HG02678 (cell line): ENCODE measurements around the gene B3GALT6.
A peak's percentile ranks its signal among the peaks of the same experiment; 100 is the strongest.

ENCODE experiments used
- ATAC-seq: cut with Tn5 transposase; IDR thresholded peaks from one replicate; pipeline ENCODE4 v1.9.1; 2021; ENCODE audit warnings: mild to moderate bottlenecking, moderate library complexity; ENCODE audit not compliant: unreplicated experiment

Gene B3GALT6

DNA sequence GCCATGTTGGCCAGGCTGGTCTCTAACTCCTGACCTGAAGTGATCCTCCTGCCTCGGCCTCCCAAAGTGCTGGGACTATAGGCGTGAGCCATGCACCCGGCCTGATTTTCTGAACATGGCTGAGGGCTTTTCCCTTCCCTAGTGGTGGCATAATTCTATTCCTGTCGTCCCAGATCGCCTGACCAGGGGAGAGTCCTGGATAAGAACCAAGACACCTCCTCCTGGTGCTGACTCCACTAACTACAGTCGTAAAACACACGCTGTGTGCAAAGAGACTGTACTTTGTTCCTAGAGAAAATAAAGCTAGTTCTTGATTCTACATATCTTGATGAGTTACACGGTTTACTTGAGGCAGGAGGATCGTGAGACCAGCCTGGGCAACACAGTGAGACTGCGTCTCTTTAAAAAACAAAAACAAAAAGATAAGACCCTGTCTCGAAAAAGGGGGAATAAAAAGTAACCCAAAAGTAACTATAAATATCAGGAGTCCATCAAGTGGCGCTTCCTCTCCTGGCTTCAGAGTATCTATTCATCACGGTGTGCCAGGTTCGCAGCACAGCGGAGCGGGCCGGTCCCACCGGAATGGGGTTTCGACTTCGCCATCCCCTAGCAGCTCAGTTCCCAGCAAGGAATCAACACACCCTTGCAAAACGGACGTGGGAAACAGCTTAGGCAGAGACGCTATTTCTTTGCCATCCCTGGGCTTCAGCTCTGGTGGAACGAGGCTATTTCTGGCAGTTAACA, 1.2 kb upstream of the B3GALT6 start:
- ATAC-seq, result no peak

DNA sequence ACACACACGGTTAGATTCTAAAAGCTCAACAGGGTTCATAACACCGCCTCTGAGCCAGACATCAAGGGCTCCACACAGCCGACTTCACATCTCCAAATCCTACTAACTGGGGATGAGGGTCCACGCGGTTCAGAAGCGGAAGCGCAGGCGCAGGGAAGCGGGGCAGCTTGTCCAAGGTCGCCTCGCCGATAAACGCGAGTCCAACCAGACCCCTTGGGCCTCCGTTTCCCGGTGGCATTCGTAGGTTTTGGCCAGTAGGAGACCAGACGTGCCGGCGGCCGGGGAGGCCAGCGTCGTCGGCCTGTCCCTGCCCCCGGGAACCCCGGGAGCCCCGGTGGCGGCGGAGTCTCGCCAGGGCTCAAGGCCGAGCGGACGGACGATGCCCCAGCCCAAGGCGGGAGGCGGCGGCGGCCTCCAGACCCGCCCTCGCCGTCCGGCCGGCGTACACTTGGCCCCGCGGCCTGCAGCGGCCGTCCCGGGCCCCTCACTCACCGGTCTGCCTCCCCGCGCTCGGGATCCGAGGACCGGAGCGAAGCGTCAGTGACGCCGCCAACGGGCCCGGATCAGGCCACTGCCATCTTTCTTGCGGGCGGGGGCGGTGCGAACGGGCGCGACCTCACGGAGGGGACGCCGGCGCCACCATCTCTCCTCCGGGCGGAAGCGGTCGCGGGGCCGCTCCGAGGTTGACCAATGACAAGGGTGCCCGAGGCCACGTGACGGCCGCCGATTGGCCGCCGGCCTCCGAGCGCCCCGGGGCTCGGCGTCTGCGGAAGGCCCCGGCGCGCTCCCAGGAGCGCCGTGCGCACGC, 433 bp upstream of the B3GALT6 start, which contains the start of gene SDF4:
Gene SDF4 (minus strand): TSS at position 602 of the 808 bp plus-strand sequence. CDS start 3,229 bp downstream, outside the sequence.
- ATAC-seq, result peak; percentile 94

DNA sequence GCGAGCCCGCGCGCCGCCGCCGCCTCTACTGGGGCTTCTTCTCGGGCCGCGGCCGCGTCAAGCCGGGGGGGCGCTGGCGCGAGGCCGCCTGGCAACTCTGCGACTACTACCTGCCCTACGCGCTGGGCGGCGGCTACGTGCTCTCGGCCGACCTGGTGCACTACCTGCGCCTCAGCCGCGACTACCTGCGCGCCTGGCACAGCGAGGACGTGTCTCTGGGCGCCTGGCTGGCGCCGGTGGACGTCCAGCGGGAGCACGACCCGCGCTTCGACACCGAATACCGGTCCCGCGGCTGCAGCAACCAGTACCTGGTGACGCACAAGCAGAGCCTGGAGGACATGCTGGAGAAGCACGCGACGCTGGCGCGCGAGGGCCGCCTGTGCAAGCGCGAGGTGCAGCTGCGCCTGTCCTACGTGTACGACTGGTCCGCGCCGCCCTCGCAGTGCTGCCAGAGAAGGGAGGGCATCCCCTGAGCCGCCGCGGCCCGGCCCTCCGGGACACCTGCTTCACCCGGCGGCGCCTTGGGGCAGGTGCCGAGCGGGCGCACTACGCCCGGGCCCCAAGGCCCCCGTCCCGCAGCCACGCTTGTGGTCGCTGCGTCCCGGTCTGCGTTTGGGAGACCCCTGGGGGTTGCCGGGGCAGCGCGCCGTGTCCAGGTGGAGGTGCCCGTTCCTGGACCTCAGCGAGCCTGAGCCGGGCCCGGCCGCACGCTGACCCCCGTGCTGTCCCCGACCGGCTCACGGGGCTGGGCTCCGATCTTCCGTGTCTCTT, 944 bp downstream of the B3GALT6 start:
- ATAC-seq, result no peak

DNA sequence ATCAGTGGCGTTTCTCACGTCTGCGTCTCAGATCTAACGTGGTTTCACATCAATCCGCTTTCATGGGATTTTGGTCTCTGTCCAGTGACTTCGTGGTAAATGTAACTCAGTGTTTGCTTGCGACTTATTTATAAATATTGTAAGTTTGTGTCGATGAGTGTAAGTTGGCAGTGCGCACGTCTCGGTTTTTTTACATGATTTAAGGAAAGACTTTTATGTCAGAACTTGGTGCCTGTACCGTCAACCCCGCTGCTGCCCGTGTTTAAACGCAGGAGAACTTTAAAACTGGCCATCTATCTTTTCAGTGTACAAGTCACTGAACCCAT, 1.5 kb downstream of the B3GALT6 start:
- no peak for ATAC-seq

GRCh38 chr1:1234180-1234808, 2.3 kb downstream of the B3GALT6 start:
- no peak for ATAC-seq

DNA sequence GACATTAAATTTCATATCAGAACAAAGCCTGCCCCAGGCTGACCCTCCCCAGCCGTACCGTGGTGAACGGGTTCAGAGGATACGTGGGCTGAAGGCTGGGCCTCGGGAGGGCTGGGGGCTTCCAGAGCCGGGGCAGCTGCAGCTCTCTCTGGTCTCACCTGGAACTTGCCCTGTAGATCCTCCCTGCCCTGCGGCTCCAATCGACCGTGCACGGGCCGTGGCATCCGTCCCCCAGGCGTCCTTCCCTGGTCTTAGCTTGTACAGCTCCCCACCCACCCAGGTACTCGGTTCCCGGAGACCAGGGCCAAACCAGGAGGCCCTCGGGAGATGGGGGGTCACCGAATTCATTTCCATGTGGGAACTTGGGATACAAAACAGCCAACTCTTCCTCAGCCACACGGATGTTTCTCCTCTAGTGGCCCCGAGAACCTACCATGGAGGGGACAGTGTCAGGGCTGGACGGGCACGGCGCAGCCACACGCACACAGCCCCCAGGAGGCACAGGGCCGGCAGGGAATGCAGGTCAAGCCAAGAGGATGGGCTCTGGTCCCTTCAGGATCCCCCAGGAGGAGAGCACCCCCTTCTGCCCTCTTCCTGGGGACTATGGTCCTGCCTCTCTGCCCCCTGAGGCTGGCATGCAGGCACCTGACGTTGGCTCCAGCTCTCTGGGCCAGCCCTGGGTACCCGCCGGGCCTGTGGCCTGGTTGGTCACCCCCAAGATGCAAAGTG, 3.1 kb downstream of the B3GALT6 start:
- ATAC-seq, result no peak

- ATAC-seq, result no peak
Observed at GRCh38 chr1:1236176-1236763, 4.2 kb downstream of the B3GALT6 start.

DNA sequence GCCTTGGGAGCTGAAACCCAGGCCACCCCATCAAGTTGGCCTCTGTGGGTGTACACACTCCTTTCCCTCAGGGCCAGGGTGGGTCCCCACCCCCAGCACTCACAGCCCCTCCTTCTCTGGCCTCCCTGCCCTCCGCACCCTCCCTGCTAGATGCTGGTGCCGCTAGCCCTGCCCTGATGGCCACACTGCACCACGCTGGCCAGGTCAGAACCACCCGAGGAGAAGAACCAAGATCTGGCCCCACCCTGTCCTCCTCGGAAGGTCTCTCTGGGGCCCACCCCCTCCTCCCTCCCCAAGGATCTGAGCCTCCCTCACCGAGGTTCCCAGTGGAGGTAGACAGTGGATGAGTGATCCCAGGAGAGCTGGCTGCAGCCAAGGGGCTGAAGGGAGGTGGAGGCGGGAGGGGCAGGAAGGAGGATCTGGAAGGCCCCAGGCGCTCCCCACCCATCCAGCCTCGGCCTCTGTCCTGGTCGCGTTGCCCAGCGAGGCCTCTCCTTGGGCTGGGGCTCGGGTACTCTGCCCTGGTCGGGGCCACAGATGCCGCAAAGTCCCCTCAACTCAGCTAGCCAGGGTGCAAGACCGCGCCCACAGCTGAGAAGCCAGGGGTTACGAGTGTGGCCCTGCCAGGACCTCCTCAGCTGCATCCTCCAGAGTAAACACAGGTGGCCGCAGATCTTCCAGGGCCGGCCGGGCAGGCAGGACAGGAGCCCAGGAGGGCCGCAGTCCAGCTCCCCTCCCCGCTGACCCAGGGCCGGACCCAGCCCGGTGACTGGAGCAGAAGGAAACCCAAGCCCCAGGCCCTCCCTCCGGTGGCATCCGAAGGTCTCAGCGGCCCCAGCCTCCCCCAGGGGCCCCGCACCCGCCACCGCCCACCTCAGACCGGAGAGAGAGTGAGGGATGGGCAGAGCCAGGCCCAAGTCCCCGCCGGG, 5.2 kb downstream of the B3GALT6 start:
- ATAC-seq, result no peak

- no peak for ATAC-seq
Observed at GRCh38 chr1:1237874-1238701, 6.1 kb downstream of the B3GALT6 start.

DNA sequence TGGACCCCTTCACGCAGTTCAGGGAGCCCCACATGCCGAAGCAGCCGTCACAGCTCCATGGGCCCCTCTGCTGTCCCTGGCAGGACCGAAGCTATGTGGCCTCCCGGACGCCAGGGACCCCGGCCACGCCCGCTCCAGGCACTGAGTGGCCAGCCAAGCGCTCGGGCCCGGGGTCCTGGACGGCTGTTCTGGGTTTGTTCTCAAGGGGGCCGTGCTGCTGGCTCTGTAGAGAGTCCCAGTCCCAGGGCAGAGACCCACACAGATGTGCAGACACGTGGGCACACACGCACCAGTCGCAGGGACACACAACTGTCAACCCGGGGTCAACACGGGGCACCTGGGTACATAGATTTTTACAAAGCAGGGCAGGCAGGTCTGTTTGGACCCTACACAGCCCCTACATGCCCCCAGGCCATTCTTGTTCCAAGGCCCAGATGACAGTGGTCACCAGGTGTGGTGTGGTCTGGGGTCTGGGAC, 6.7 kb downstream of the B3GALT6 start:
- ATAC-seq, result no peak

- no peak for ATAC-seq
Observed at GRCh38 chr1:1239227-1239613, 7.2 kb downstream of the B3GALT6 start.

DNA sequence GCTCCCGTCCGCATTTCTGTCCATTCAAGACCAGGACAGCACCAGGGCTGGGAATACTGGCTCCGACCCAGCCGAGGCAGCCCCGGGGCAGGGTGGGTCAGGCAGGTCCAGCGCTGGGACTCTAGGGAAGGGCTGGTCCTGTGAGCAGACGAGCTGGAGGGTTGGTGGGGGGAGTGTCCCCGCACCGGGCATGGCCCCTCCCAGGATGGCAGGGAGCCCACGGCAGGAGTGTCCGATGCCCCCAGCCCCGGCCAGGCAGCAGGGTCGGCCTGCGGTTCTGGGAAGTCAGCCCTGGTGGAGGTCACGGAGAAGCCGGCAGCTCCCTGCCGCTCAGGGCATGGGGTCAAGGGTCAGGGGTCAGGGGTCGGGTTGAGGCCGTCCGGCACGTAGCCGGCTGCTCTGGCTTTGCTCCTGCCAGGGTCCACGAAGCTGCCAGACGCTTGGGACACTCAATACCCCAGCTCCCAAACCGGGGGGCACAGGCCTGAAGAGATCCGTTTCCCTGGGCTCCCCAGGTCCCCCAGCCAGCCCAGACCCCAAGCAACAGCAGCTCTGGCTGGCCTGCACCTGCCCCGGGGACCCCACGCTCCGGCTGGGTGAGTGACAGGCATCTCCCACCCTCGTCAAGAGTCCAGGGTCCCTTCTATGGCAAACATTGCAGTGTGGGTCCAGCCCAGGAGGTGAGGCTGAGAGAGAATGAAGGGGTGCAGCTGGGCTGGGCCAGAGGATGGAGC, 7.7 kb downstream of the B3GALT6 start:
- ATAC-seq, result no peak

DNA sequence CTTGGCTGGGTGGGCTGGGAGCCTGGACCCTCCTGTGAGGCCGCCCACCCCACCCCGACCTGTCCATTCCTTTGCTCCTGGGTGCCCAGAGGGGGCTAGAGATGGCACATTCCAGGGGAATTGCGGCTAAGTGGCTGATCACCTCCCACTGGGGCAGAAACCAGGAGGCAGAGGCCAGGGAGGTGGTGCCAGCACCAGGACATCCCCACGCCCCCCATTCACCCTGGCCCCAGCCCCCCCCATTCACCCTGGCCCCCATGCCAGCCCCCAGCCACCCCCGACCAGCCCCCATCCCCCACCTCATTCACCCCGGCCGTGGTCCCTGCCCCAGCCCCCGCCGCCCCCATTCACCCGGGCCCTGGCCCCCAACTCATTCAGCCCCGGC, 8.3 kb downstream of the B3GALT6 start:
- no peak for ATAC-seq

DNA sequence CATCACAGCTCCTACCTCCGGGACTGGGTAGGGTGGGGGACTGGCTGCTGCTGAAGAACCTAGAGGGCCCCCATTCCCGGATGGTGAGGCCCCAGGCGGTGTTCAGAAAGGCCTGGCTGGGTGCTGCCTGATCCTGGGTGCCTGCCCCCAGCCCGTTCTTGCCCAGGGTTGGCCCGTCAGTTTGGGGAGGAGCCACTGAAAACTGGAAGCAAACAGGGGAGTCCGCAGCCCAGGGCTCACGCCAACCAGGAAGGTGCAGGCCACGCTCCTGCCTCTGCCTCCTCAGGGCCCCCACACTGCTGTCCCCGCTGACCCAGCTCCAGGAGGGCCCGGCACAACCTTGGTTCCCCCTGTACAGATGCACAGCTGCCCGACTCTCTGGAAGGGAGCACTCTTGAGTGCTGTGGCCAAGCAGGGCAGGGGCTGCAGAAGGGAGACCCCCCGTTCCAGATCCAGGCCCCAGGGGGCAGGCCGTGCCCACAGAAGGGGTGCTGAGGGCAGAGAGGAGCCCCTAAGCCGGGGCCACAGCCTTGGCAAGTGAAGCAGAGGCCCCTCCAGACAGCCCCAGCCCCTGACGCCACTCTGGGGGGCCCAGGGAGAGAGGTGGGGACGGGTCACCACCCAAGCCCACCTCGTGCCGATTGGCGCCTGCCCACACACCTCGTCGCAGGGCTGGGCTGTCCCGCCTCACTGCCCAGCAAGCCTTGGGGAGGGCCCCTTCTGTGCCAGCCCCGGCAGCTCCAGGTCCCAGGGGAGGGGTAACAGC, 9.0 kb downstream of the B3GALT6 start:
- ATAC-seq, result no peak

- no peak for ATAC-seq
Observed at GRCh38 chr1:1241588-1242219, 9.7 kb downstream of the B3GALT6 start.
